Measurements from ENCODE around the gene FBXO47. TPM values are rescaled to one million over a fixed set of nuclear protein-coding genes. Genes with fewer than 3 reads are reported as not detected.

The FBXO47 gene
- total and polyA plus RNA-seq, 2 donors (not counting 3 experiments of a cell fraction or from before 2014, with no cell fraction given) = not detected

- H3K27me3 ChIP-seq (ENCODE audit: control insufficient read depth in 2 of 2, insufficient read depth in 2 of 2, low read length in 2 of 2) = no peaks in the 10 kb centered on the region
- H3K27ac ChIP-seq (ENCODE audit: insufficient read depth, low read depth, low read length) = no peak overlapping the region
- H3K9ac ChIP-seq (replicated peaks; ENCODE audit: extremely low read depth, insufficient read depth, low read length) = no peak overlapping the region
- ChIA-PET CTCF (interaction anchor here (1.3 kb wide), 1 partner anchor 21 kb away, joined by 3 read pairs; no protein-coding TSS in a partner anchor), POLR2A (no interaction called here)
- H3K9me3 ChIP-seq (replicated peaks; ENCODE audit: control insufficient read depth, insufficient read depth, low read length) = no peaks in the 10 kb centered on the region
- BruUV-seq (replicated peaks) = no TSS peak
- peaks cover 15 to 52% of the 10 kb centered on the region in 2 experiments for H3K36me3 ChIP-seq (ENCODE audit: control insufficient read depth in 2 of 2, extremely low read depth in 1 of 2, insufficient read depth in 2 of 2, low read length in 2 of 2)
- no peak overlapping the region for H3K4me2 ChIP-seq (ENCODE audit: insufficient read depth, low read length)
- no peaks in the 10 kb centered on the region for H3K79me2 ChIP-seq (ENCODE audit: control insufficient read depth, insufficient read depth, low read length)
- DNase-seq (ENCODE audit: low read depth, low spot score) = no peak
- no peak overlapping the region for H2AFZ ChIP-seq (ENCODE audit: low read depth, low read length)
- dilution Hi-C loops (cut with MboI; ENCODE audit: extremely low pct_ligation_motif_present, low sequenced_read_pairs) = no loop called here
- no peaks in the 10 kb centered on the region for H3K4me1 ChIP-seq (ENCODE audit: control insufficient read depth, extremely low read depth, insufficient read depth, low read length)
- intact Hi-C loops (cut with micrococcal nuclease) = no loop called here
- no peak overlapping the region for H3K4me3 ChIP-seq (replicated peaks in 1 of 3; ENCODE audit: insufficient read depth in 1 of 3, low read depth in 1 of 3, low read length in 3 of 3)
- H4K20me1 ChIP-seq (replicated peaks; ENCODE audit: control insufficient read depth, extremely low read depth, insufficient read depth, low read length) = no peaks in the 10 kb centered on the region
- no peaks in the 10 kb centered on the region for H3K9me1 ChIP-seq (replicated peaks; ENCODE audit: control insufficient read depth, extremely low read depth, insufficient read depth, low read length)
- no peak for TF ChIP-seq JUN (IDR thresholded peaks at IDR 0.05; ENCODE audit: borderline replicate concordance, insufficient read depth, insufficient read length, low read depth)
- TF ChIP-seq POLR2AphosphoS5 (IDR thresholded peaks at IDR 0.05; ENCODE audit: insufficient read depth, low read depth, low read length) = no peak
- no peak for TF ChIP-seq MAX (IDR thresholded peaks at IDR 0.05; ENCODE audit: insufficient read depth, insufficient read length)
- no peak for FAIRE-seq
Observed at GRCh38 chr17:38918916-38919315, 48.3 kb downstream of the FBXO47 start.

DNA sequence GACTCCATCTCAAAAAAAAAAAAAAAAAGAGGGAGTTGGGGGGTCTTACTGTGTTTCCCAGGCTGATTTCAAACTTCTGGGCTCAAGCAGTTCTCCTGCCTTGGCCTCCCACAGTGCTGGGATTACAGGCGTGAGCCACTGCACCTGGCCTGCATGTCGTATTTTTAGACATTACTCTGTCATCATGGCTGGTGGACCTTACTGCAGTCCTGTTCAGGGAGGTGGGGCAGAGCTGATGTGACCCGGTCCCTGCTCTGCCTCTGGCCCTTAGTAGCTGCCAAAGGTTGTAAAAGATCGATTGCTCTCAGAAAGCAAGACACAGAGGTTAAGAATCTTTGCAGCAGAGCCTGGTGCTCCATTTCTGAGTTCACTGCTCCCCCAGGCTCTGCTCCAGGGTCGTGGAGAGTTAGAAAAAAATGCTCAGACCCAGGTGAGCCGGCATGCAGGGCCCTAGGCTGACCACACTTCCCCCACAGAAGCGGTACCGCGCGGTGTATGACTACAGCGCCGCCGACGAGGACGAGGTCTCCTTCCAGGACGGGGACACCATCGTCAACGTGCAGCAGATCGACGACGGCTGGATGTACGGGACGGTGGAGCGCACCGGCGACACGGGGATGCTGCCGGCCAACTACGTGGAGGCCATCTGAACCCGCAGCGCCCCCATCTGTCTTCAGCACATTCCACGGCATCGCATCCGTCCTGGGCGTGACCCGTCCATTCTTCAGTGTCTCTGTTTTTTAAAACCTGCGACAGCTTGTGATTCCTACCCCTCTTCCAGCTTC is 48.9 kb downstream of the FBXO47 start:
- no peak overlapping the region for H2AFZ ChIP-seq (ENCODE audit: low read depth, low read length)
- H3K9me1 ChIP-seq (replicated peaks; ENCODE audit: control insufficient read depth, extremely low read depth, insufficient read depth, low read length) = no peaks in the 10 kb centered on the region
- H3K27me3 ChIP-seq (ENCODE audit: control insufficient read depth in 2 of 2, insufficient read depth in 2 of 2, low read length in 2 of 2) = no peaks in the 10 kb centered on the region
- no peak overlapping the region for H3K9ac ChIP-seq (replicated peaks; ENCODE audit: extremely low read depth, insufficient read depth, low read length)
- ChIA-PET CTCF (interaction anchor here (1.3 kb wide), 1 partner anchor 21 kb away, joined by 3 read pairs; no protein-coding TSS in a partner anchor), POLR2A (no interaction called here)
- no peak for DNase-seq (ENCODE audit: low read depth, low spot score)
- TF ChIP-seq MYC (IDR thresholded peaks at IDR 0.05; ENCODE audit: low read depth, low read length) = no peak
- TF ChIP-seq POLR2A (IDR thresholded peaks at IDR 0.05; ENCODE audit: low read depth, low read length) = no peak
- no peaks in the 10 kb centered on the region for H3K4me1 ChIP-seq (ENCODE audit: control insufficient read depth, extremely low read depth, insufficient read depth, low read length)
- H3K36me3 ChIP-seq (ENCODE audit: control insufficient read depth in 2 of 2, extremely low read depth in 1 of 2, insufficient read depth in 2 of 2, low read length in 2 of 2) = peaks cover 16 to 55% of the 10 kb centered on the region in 2 experiments
- H4K20me1 ChIP-seq (replicated peaks; ENCODE audit: control insufficient read depth, extremely low read depth, insufficient read depth, low read length) = no peaks in the 10 kb centered on the region
- H3K4me2 ChIP-seq (ENCODE audit: insufficient read depth, low read length) = no peak overlapping the region
- intact Hi-C loops (cut with micrococcal nuclease) = no loop called here
- no peak for FAIRE-seq
- H3K27ac ChIP-seq (ENCODE audit: insufficient read depth, low read depth, low read length) = no peak overlapping the region
- no peaks in the 10 kb centered on the region for H3K9me3 ChIP-seq (replicated peaks; ENCODE audit: control insufficient read depth, insufficient read depth, low read length)
- no TSS peak for BruUV-seq (replicated peaks)
- no peak overlapping the region for H3K4me3 ChIP-seq (replicated peaks in 1 of 3; ENCODE audit: insufficient read depth in 1 of 3, low read depth in 1 of 3, low read length in 3 of 3)
- dilution Hi-C loops (cut with MboI; ENCODE audit: extremely low pct_ligation_motif_present, low sequenced_read_pairs) = no loop called here
- peaks cover 1% of the 10 kb centered on the region for H3K79me2 ChIP-seq (ENCODE audit: control insufficient read depth, insufficient read depth, low read length)

All from endothelial cell of umbilical vein (primary cell).